A549 (cell line): ENCODE measurements around the gene ACTMAP. TPM values are rescaled to one million over a fixed set of nuclear protein-coding genes. Genes with fewer than 3 reads are reported as not detected.

Experiments
- ATAC-seq, 2 experiments: fragments of 200-7000 bp in 1 of 2; fragments of >200 bp in 1 of 2; cut with Nextera tagmentation in 1 of 2; cut with Tn5 transposase in 1 of 2; 3 replicates each; pipeline versions ENCODE4 v1.8.0 to v1.9.1; 2018 to 2020; ENCODE audit warnings: mild to moderate bottlenecking in 1 of 2, moderate library complexity in 1 of 2
- CTCF ChIA-PET: fragments of 300-600 bp; sonication (Branson Sonifier 250); formaldehyde crosslinking; extraction: SDS; loops from one replicate; lab custom pipeline; 2021; ENCODE audit warnings: antibody characterized with exemption, inconsistent platforms; lab: Yijun Ruan, JAX
- POLR2A ChIA-PET: fragments of 350-600 bp; formaldehyde crosslinking; extraction: SDS; loops from one replicate; lab custom pipeline; 2021; ENCODE audit warnings: antibody characterized with exemption, inconsistent platforms; lab: Yijun Ruan, JAX
- DNase-seq, 2 experiments: peaks; one replicate each; pipeline versions ENCODE4 v3.0.0 to v3.0.0-alpha.2; 2011 to 2016; ENCODE audit warnings: low read depth in 1 of 2, low spot score in 1 of 2
- FAIRE-seq: peaks from 2 replicates; lab custom pipeline; 2011; peaks lifted over from hg19 to GRCh38; lab: Jason Lieb, UNC
- H3K27ac ChIP-seq, 2 experiments: fragments of >200 bp; sonication (Bioruptor Twin); formaldehyde crosslinking; 3 replicates each; pipeline ENCODE4 v1.5.1; 2016 to 2017
- H3K4me1 ChIP-seq: fragments of >200 bp; sonication (Bioruptor Twin); formaldehyde crosslinking; 3 replicates; pipeline ENCODE4 v1.6.1; 2016
- H3K4me2 ChIP-seq: fragments of >200 bp; sonication (Bioruptor Twin); formaldehyde crosslinking; 3 replicates; pipeline ENCODE4 v1.6.1; 2016
- H3K4me3 ChIP-seq: fragments of >200 bp; sonication (Bioruptor Twin); formaldehyde crosslinking; 3 replicates; pipeline ENCODE4 v1.5.1; 2016
- H3K9me3 ChIP-seq: fragments of >200 bp; sonication (Bioruptor Twin); formaldehyde crosslinking; 3 replicates; pipeline ENCODE4 v1.6.1; 2016
- ATOH8 ChIP-seq: fragments of 250-450 bp; sonication (Bioruptor Pico); IDR thresholded peaks from 2 replicates; pipeline ENCODE4 v1.5.0; 2020; ENCODE audit warnings: low read depth, mild to moderate bottlenecking, moderate library complexity
- BCL3 ChIP-seq: fragments of >200 bp; sonication (Bioruptor Twin); formaldehyde crosslinking; IDR thresholded peaks from 3 replicates; pipeline ENCODE4 v1.6.1; 2016
- BHLHE40 ChIP-seq: IDR thresholded peaks from 2 replicates; pipeline ENCODE4 v1.6.1; 2012; ENCODE audit warnings: low read depth, low read length, inconsistent platforms
- CEBPB ChIP-seq, 2 experiments: fragments of >200 bp in 1 of 2; sonication (Bioruptor Twin) in 1 of 2; formaldehyde crosslinking in 1 of 2; IDR thresholded peaks; 2 replicates each; pipeline ENCODE4 v1.6.1; 2012 to 2016
- ESRRA ChIP-seq: fragments of 150-350 bp; IDR thresholded peaks from 2 replicates; pipeline ENCODE4 v1.6.1; 2014; ENCODE audit warnings: mild to moderate bottlenecking, low read length, borderline replicate concordance
- FOSB ChIP-seq: fragments of 250-450 bp; sonication (Bioruptor Pico); IDR thresholded peaks from 2 replicates; pipeline ENCODE4 v1.5.0; 2020; ENCODE audit warnings: mild to moderate bottlenecking, moderate library complexity
- FOSL2 ChIP-seq, 2 experiments: fragments of 450-650 bp in 1 of 2; fragments of >200 bp in 1 of 2; sonication (Bioruptor Twin) in 1 of 2; formaldehyde crosslinking; IDR thresholded peaks; 2 replicates each; pipeline versions ENCODE4 v1.5.0 to v1.6.1; 2016 to 2020; ENCODE audit warnings: mild to moderate bottlenecking in 1 of 2, moderate library complexity in 1 of 2
- HDAC2 ChIP-seq: fragments of 200-600 bp; sonication (generic); IDR thresholded peaks from 2 replicates; pipeline ENCODE4 v1.6.1; 2016
- HEYL ChIP-seq: fragments of 250-450 bp; sonication (Bioruptor Pico); IDR thresholded peaks from 2 replicates; pipeline ENCODE4 v1.8.0; 2021; ENCODE audit warnings: mild to moderate bottlenecking, moderate library complexity
- HOXA7 ChIP-seq: fragments of 250-450 bp; sonication (Bioruptor Pico); IDR thresholded peaks from 2 replicates; pipeline ENCODE4 v1.5.0; 2020; ENCODE audit warnings: mild to moderate bottlenecking, moderate library complexity
- MAZ ChIP-seq: fragments of 150-350 bp; IDR thresholded peaks from 2 replicates; pipeline ENCODE4 v1.6.1; 2014; ENCODE audit warnings: antibody characterized with exemption, low read depth, low read length, borderline replicate concordance
- MYC ChIP-seq: IDR thresholded peaks from 2 replicates; pipeline ENCODE4 v1.6.1; 2012; ENCODE audit warnings: mild to moderate bottlenecking, inconsistent platforms, low read length, improper control_type of control experiment, borderline replicate concordance
- NPAS2 ChIP-seq: fragments of 250-450 bp; sonication (Bioruptor Pico); IDR thresholded peaks from 2 replicates; pipeline ENCODE4 v1.8.0; 2022; ENCODE audit warnings: mild to moderate bottlenecking, moderate library complexity, borderline replicate concordance
- RCOR1 ChIP-seq: fragments of 150-350 bp; IDR thresholded peaks from 2 replicates; pipeline ENCODE4 v1.6.1; 2014; ENCODE audit warnings: antibody characterized with exemption, low read length, low read depth
- RFX5 ChIP-seq: fragments of 450-650 bp; IDR thresholded peaks from 2 replicates; pipeline ENCODE4 v1.7.1; 2014; ENCODE audit warnings: antibody characterized with exemption, mild to moderate bottlenecking, moderate library complexity
- SMC3 ChIP-seq: fragments of >200 bp; sonication (Bioruptor Twin); formaldehyde crosslinking; IDR thresholded peaks from 3 replicates; pipeline ENCODE4 v1.6.1; 2018; ENCODE audit warnings: inconsistent platforms
- ZC3H11A ChIP-seq: fragments of 450-650 bp; IDR thresholded peaks from 2 replicates; pipeline ENCODE4 v1.6.1; 2014; ENCODE audit warnings: antibody characterized with exemption, mild to moderate bottlenecking
- ZNF302 ChIP-seq: fragments of 250-450 bp; sonication (Bioruptor Pico); IDR thresholded peaks from 2 replicates; pipeline ENCODE4 v1.9.0; 2021; ENCODE audit warnings: inconsistent platforms, mild to moderate bottlenecking, moderate library complexity
- ZSCAN20 ChIP-seq: fragments of 250-450 bp; sonication (Bioruptor Pico); IDR thresholded peaks from 2 replicates; pipeline ENCODE4 v1.8.0; 2022; ENCODE audit warnings: mild to moderate bottlenecking, moderate library complexity
- WGBS: methylation state at CpG from one replicate; pipeline ENCODE4 v1.1.6; 2017; ENCODE audit errors: missing lambda C conversion rate; 5-methylcytosine and 5-hydroxymethylcytosine counted together
- polyA plus RNA-seq, 4 experiments: library from polyadenylated mRNA; depleted of rRNA in 3 of 4; stranded (reverse); fragments of >200 nt; fragmentation: RNase III in 1 of 4; extraction: RNeasy Plus Mini Kit Qiagen cat#74134 plus additional on column Dnase treatment in 1 of 4; gene quantifications; 2 replicates in 3 of 4; 3 replicates in 1 of 4; pipeline ENCODE4 v1.2.3, GENCODE V29; 2011 to 2017
- TF ChIP-seq, protein P1 (sequence below): fragments of >200 bp; sonication (Bioruptor Twin); formaldehyde crosslinking; IDR thresholded peaks from 3 replicates; pipeline ENCODE4 v1.5.1; 2016
- TF ChIP-seq, protein P2 (sequence below): fragments of >200 bp; sonication (Bioruptor Twin); formaldehyde crosslinking; IDR thresholded peaks from 2 replicates; pipeline ENCODE4 v1.6.1; 2016
- TF ChIP-seq, protein P3 (sequence below): fragments of 250-450 bp; sonication (Bioruptor Pico); IDR thresholded peaks from 2 replicates; pipeline ENCODE4 v1.5.0; 2021; ENCODE audit warnings: mild to moderate bottlenecking, moderate library complexity, borderline replicate concordance
- TF ChIP-seq, protein P4 (sequence below): IDR thresholded peaks from 2 replicates; pipeline ENCODE4 v1.6.1; 2012; ENCODE audit warnings: low read depth, borderline replicate concordance
- TF ChIP-seq, protein P5 (sequence below): fragments of 450-650 bp; IDR thresholded peaks from 2 replicates; pipeline ENCODE4 v1.6.1; 2014; ENCODE audit warnings: antibody characterized with exemption

Gene ACTMAP
- polyA plus RNA-seq, 2 of the 4 experiments (the other 2 are of a cell fraction) = 7.8 to 14.8 TPM

DNA sequence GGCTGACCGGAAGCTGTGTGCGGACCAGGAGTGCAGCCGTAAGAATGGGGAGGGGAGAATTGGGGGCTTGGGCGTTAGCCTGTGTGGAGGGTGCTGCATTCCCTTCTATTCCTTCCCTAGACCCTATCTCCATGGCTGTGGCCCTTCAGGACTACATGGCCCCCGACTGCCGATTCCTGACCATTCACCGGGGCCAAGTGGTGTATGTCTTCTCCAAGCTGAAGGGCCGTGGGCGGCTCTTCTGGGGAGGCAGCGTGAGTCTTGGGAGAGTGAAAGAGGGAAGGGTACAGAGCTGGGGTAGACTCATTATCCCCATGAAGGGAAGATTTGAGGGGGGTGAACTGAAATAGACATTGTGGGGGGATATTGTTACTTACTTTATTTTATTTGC is 25.4 kb upstream of the ACTMAP start:
- Histone ChIP-seq H3K4me2 (no peak overlapping the region), H3K4me1 (peaks cover 14% of the 10 kb centered on the region), H3K4me3 (no peak overlapping the region), H3K27ac (no peak overlapping the region), H3K9me3 (peaks cover 2% of the 10 kb centered on the region; the same call in 1 of the 3 replicates)
- FAIRE-seq (no peak), DNase-seq (no peak), ATAC-seq (no peak)
- CTCF ChIA-PET = interaction anchor here (0.6 to 6.5 kb wide), 5 partner anchors 18 to 576 kb away, joined by 3 to 65 read pairs (median 16); partner anchors contain the start of gene EGLN2
- TF ChIP-seq, protein P1, sequence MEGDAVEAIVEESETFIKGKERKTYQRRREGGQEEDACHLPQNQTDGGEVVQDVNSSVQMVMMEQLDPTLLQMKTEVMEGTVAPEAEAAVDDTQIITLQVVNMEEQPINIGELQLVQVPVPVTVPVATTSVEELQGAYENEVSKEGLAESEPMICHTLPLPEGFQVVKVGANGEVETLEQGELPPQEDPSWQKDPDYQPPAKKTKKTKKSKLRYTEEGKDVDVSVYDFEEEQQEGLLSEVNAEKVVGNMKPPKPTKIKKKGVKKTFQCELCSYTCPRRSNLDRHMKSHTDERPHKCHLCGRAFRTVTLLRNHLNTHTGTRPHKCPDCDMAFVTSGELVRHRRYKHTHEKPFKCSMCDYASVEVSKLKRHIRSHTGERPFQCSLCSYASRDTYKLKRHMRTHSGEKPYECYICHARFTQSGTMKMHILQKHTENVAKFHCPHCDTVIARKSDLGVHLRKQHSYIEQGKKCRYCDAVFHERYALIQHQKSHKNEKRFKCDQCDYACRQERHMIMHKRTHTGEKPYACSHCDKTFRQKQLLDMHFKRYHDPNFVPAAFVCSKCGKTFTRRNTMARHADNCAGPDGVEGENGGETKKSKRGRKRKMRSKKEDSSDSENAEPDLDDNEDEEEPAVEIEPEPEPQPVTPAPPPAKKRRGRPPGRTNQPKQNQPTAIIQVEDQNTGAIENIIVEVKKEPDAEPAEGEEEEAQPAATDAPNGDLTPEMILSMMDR = no peak
- TF ChIP-seq MAZ (no peak), ATOH8 (CRISPR knock-in tag) (no peak), RCOR1 (no peak), RFX5 (no peak), HDAC2 (no peak), ESRRA (no peak), FOSB (CRISPR knock-in tag) (no peak), BHLHE40 (no peak), FOSL2 (IDR thresholded peaks at IDR 0.05) (no peak), FOSL2 (CRISPR knock-in tag; IDR thresholded peaks at IDR 0.05) (no peak), ZC3H11A (no peak), ZSCAN20 (CRISPR knock-in tag) (no peak), HOXA7 (CRISPR knock-in tag) (no peak)
- TF ChIP-seq, protein P2, sequence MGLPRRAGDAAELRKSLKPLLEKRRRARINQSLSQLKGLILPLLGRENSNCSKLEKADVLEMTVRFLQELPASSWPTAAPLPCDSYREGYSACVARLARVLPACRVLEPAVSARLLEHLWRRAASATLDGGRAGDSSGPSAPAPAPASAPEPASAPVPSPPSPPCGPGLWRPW = no peak
- TF ChIP-seq, protein P3, sequence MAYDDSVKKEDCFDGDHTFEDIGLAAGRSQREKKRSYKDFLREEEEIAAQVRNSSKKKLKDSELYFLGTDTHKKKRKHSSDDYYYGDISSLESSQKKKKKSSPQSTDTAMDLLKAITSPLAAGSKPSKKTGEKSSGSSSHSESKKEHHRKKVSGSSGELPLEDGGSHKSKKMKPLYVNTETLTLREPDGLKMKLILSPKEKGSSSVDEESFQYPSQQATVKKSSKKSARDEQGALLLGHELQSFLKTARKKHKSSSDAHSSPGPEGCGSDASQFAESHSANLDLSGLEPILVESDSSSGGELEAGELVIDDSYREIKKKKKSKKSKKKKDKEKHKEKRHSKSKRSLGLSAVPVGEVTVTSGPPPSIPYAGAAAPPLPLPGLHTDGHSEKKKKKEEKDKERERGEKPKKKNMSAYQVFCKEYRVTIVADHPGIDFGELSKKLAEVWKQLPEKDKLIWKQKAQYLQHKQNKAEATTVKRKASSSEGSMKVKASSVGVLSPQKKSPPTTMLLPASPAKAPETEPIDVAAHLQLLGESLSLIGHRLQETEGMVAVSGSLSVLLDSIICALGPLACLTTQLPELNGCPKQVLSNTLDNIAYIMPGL (CRISPR knock-in tag) = no peak
- POLR2A ChIA-PET = no interaction called here
- 88% methylated on average over 10 of the region's 10 CpGs for WGBS

DNA sequence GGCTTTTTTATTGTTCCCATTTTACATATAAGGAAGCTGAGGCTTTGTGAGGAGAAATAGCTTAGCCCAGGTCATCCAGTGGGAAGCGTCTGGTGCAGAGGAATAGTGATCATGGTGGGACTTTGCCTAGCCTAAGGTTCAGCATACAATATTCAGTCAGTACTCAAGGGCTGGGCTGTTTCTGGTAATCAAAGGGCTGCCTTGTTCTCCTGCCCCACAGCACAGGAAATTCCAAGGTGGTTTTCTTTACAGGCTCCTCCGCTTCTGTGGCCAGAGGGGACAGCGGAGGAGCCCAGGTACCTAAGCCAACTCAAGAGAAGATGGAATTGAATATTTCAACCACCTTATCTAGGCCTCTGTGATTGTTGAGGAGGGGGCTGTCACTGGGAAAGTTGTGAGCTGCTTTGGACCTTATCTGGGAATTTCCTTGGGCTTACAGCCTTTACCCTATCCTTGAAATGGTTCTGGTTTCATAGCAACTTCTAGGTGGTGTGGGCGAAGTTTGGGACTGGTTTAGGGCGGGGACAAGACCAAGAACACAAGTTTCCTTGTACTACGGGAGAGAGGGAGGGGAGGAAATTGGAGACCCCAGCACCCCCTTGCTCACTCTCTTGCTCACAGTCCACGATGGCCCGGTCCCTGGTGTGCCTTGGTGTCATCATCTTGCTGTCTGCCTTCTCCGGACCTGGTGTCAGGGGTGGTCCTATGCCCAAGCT is 24.8 kb upstream of the ACTMAP start, which contains the start of gene MIA:
Gene MIA, plus strand, starts transcription at position 606 of the 716 bp plus-strand sequence. Its CDS starts 22 bp downstream, at position 628.
- Histone ChIP-seq H3K4me1 (peaks cover 14% of the 10 kb centered on the region), H3K9me3 (peaks cover 2% of the 10 kb centered on the region; the same call in 1 of the 3 replicates), H3K4me3 (no peak within 1 kb of the TSS), H3K4me2 (no peak within 1 kb of the TSS), H3K27ac (no peak within 1 kb of the TSS)
- TF ChIP-seq ESRRA (no peak), HEYL (CRISPR knock-in tag) (no peak), BCL3 (no peak), ZNF302 (CRISPR knock-in tag) (no peak), ZC3H11A (no peak), NPAS2 (CRISPR knock-in tag) (no peak), SMC3 (no peak), MYC (no peak), CEBPB (IDR thresholded peaks at IDR 0.05) (no peak)
- TF ChIP-seq, protein P3 (CRISPR knock-in tag) = no peak
- TF ChIP-seq, protein P4, sequence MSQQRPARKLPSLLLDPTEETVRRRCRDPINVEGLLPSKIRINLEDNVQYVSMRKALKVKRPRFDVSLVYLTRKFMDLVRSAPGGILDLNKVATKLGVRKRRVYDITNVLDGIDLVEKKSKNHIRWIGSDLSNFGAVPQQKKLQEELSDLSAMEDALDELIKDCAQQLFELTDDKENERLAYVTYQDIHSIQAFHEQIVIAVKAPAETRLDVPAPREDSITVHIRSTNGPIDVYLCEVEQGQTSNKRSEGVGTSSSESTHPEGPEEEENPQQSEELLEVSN = no peak
- TF ChIP-seq, protein P5, sequence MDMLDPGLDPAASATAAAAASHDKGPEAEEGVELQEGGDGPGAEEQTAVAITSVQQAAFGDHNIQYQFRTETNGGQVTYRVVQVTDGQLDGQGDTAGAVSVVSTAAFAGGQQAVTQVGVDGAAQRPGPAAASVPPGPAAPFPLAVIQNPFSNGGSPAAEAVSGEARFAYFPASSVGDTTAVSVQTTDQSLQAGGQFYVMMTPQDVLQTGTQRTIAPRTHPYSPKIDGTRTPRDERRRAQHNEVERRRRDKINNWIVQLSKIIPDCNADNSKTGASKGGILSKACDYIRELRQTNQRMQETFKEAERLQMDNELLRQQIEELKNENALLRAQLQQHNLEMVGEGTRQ = no peak
- CTCF ChIA-PET = interaction anchor here (0.6 to 6.5 kb wide), 7 partner anchors 12 to 576 kb away, joined by 3 to 65 read pairs (median 4); partner anchors contain the start of gene EGLN2
- FAIRE-seq (no peak), DNase-seq (no peak), ATAC-seq (no peak)
- WGBS = 84% methylated on average over 9 of the region's 9 CpGs
- POLR2A ChIA-PET = interaction anchor here (0.6 kb wide), 1 partner anchor 25 kb away, joined by 3 read pairs; the partner anchor contains the start of gene ACTMAP
